Measurements from ENCODE around the gene TYROBP.
A peak's percentile ranks its signal among the peaks of the same experiment; 100 is the strongest.
"Not testable (repeated sequence)": the region's sequence is repeated elsewhere in the genome, so short reads cannot be mapped to it uniquely, and the experiment has no call there.

TYROBP gene

DNA sequence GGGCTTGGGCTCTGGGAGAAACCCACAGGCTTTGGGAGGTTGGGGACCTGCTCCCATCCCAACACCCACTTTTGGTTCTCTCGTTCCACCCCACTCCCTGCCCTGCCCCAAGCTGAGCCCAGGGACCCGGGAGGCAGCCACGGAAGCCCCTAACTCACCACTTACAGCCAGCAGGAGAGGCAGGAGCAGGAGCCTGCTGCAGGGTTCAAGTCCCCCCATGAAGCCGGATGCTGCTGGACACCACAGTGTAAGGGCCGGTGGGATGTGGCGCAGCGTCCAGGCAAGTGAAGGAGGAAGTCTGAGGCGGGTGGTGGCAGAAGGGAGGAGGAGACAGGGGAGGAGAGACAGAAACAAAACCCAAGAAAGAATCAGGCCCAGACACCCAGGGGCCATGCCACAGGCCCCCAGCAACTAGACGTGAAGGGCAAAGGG lies at the start of gene TYROBP:
TSS of gene TYROBP (minus strand) at position 286 of the 432 bp plus-strand sequence. CDS start at position 219, 67 bp downstream.
- no peak for DNase-seq (ENCODE audit: low read depth in 1 of 2, low spot score in 1 of 2)

DNA sequence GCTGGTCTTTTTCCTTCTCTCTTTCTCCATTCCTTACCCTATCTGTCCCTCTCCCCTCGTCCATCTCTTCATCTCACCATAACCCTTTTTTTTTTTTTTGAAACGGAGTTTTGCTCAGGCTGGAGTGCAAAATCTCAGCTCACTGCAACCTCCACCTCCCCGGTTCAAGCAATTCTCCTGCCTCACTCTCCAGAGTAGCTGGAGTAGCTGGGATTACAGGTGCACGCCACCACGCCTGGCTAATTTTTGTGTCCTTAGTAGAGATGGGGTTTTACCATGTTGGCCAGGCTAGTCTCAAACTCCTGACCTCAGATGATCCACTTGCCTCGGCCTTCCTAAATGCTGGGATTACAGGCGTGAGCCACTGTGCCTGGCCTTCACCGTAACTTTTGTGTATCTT lies 49.3 kb upstream of the TYROBP start:
- not testable (repeated sequence) for DNase-seq (ENCODE audit: low read depth in 1 of 2, low spot score in 1 of 2)

DNA sequence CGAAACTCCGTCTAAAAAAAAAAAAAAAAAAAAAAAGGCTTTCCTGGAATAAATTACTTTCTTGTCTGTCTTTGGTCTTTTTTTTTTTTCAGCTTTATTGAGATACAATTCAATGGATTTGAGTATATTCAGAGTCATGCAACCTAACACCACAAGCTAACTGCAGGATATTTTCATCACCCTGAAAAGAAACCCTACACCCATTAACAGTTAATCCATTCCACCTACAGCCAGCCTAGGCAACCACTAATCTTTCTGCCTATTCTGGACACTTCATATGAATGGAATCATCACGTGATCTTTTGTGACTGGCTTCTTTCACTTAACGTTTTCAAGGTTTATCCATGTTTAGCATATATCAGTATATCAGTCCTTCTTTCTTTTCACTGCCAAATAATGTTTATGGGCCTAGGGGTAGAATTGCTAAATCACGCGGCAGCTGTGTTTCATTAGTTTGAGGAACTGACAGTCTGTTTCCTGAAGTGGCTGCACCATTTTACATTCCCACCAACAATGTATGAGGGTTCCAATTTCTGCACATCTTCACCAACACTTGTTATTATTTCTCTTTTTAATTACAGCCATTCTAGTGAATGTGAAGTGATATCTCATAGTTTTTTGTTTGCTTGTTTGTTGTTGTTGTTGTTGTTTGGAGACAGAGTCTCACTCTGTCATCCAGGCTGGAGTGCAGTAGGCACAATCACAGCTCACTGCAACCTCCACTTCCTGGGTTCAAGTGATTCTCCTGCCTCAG lies 48.0 kb upstream of the TYROBP start:
- no peak for DNase-seq (ENCODE audit: low read depth in 1 of 2, low spot score in 1 of 2)

DNA sequence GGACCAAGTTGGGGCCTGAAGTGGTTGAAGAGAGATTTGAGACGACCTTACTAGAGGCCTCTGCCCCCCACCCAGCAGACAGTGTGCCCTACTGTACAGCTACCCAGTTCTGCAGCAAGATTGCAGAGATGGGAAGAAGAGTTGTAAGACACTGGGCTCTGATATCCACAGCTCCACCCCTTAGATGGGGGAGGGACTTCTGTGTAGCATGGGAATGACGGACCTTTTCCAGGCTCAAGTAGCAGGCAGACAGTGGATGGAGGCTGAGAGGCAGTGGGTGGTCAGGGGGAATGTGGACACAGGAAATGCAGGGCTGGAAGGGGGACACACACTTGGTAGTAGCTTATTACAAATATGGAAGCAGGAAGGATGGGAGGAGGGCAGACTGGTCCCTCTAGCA lies 41.0 kb upstream of the TYROBP start:
- no peak for DNase-seq (ENCODE audit: low read depth in 1 of 2, low spot score in 1 of 2)

DNA sequence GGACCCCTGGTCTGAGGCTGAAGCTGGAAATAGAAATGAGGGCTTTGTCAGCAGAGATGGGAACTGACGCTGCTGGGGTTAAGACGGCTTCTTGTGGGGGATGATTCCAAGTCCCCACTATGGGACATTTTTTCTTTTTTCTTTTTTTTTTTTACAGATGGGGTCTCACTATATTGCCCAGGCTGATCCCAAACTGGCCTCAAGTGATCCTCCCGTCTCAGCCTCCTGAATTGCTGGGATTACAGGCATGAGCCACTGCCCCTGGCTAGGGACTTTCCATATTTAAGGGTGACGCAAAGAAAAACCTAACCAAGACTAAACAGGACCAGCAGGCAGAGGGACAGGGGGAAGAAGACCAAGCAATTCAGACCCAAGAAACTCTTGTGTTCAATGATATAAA lies 38.1 kb upstream of the TYROBP start:
- DNase-seq (ENCODE audit: low read depth in 1 of 2, low spot score in 1 of 2): no peak

DNA sequence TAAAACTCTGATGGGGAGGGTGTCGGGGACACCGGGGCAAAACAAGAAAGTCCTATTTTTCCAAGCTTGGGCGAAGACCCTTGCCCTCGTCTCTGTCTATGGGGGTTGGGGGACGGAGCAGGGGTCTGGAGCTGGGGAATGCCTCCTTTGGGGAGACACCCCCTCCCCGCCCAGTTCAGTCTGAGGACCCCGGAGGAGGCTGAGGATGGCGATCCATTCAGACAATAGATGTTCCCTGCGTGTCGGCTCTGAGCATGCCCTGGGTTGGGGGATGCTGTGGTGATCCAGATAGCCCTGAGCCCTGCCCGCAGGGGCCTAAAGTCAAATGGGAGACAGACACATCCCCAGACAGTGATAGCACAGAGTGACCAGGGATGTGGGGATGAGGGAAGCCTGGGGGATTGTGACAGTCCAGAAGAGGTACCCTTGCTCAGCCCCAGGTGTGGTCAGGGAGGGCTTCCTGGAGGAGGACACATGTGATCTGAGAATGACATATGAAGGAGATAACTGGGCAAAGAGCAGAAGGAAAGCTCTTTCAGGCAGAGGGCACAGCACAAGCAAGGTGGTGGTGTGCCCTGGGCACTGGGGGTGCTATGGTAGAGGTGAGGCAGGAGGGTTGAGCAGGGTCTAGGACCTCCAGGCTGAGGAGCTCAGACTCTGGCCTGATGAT lies 37.2 kb upstream of the TYROBP start:
- no peak for DNase-seq (ENCODE audit: low read depth in 1 of 2, low spot score in 1 of 2)

DNA sequence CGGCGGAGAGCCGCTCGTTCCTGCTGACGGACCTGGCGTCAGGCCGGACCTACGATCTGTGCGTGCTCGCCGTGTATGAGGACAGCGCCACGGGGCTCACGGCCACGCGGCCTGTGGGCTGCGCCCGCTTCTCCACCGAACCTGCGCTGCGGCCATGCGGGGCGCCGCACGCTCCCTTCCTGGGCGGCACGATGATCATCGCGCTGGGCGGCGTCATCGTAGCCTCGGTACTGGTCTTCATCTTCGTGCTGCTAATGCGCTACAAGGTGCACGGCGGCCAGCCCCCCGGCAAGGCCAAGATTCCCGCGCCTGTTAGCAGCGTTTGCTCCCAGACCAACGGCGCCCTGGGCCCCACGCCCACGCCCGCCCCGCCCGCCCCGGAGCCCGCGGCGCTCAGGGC lies 36.5 kb upstream of the TYROBP start:
- DNase-seq (ENCODE audit: low read depth in 1 of 2, low spot score in 1 of 2): no peak

DNA sequence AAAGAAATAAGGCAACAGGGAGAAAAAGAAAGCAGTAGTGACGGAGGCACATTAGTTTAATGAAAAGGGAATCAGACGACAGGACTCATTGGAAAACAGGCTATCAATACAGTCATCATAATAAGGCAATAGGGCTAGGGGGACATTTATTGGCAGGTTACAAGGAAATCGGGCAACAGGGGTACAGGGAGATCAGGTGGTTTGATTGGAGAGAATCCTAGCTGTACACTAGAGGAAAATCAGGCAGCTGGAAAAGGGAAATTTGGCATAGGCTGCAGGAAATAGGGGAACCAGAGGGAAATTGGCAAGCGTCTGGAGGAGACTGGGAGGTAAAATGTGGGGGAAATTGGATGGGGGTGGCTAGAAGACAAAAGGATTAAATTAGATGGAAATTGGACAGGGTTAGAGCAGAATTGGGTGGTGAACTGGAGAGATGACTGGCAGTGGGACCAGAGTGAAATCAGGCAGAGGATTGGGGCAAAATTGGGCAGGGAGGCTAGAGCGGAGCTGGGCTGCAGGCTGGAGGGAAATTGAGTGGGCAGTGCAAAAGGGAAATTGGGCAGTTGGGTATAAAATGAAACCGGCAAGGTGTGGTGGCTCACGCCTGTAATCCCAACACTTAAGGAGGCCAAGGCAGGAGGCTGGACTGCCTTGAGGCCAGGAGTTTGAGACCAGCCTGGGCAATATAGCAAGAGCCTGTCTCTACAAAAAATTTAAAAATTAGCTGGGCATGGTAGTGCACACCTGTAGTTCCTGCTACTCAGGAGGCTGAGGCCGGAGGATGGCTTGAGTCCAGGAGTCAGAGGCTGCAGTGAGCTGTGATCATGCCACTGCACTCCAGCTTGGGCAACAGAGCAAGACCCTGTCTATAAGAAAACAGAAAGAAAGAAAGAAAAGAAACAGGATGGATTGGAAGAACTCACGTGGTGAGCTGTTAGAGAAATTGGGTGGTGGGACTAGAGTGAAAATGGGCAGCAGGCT lies 35.5 kb upstream of the TYROBP start:
- no peak for DNase-seq (ENCODE audit: low read depth in 1 of 2, low spot score in 1 of 2)

DNA sequence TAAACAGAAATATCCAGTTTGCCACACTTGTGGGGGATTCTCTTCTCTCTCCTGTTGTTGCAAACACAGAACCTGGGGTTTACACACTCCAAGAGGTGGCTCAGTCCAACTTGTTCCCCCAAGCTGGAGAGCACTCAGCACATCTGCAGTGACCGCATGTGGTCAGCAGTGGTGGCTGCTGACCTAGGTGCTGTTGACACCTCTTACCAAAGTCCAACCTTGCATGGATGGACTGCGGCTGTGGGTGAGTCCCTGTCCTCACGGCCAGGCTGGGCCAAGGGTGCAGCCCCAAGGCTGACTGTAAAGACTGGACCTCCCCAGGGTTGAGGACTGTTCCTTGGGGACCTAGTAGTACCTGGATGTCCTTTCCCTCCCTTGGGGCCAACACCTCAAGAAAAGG lies 34.1 kb upstream of the TYROBP start:
- DNase-seq (ENCODE audit: low read depth in 1 of 2, low spot score in 1 of 2): no peak

DNA sequence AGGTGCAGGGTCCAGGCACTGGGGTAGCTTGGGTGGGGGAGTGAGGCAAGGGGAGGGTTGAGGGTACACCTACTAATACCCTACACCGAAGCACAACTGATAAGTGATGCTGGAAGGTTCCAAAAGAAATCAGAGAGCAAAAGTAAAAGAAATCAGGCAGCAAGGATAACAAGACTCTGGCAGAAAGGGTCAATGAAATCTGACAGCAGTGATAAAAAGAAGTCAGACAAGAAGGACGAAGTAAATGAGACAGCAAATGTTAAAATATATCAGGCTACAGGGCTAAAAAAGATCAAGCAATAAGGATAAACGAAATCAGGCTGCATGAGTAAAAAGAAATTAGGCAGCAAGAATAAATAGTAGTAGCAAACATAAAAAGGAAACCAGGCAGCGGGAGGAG lies 32.7 kb upstream of the TYROBP start:
- no peak for DNase-seq (ENCODE audit: low read depth in 1 of 2, low spot score in 1 of 2)

DNA sequence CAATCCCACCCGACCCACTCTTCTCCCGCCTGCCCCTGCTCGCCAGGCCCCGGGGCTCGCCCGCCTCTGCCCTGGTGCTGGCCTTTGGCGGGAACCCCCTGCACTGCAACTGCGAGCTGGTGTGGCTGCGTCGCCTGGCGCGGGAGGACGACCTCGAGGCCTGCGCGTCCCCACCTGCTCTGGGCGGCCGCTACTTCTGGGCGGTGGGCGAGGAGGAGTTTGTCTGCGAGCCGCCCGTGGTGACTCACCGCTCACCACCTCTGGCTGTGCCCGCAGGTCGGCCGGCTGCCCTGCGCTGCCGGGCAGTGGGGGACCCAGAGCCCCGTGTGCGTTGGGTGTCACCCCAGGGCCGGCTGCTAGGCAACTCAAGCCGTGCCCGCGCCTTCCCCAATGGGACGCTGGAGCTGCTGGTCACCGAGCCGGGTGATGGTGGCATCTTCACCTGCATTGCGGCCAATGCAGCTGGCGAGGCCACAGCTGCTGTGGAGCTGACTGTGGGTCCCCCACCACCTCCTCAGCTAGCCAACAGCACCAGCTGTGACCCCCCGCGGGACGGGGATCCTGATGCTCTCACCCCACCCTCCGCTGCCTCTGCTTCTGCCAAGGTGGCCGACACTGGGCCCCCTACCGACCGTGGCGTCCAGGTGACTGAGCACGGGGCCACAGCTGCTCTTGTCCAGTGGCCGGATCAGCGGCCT lies 32.1 kb upstream of the TYROBP start:
- no peak for DNase-seq (ENCODE audit: low read depth in 1 of 2, low spot score in 1 of 2)

DNA sequence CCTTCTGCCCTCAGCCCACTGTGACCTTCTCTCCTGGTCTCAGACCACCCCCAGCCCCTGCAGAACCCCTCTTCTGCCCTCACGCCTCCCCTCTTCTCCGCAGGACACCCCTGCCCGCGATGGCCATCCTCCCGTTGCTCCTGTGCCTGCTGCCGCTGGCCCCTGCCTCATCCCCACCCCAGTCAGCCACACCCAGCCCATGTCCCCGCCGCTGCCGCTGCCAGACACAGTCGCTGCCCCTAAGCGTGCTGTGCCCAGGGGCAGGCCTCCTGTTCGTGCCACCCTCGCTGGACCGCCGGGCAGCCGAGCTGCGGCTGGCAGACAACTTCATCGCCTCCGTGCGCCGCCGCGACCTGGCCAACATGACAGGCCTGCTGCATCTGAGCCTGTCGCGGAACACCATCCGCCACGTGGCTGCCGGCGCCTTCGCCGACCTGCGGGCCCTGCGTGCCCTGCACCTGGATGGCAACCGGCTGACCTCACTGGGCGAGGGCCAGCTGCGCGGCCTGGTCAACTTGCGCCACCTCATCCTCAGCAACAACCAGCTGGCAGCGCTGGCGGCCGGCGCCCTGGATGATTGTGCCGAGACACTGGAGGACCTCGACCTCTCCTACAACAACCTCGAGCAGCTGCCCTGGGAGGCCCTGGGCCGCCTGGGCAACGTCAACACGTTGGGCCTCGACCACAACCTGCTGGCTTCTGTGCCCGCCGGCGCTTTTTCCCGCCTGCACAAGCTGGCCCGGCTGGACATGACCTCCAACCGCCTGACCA lies 31.4 kb upstream of the TYROBP start:
- DNase-seq (ENCODE audit: low read depth in 1 of 2, low spot score in 1 of 2): no peak

DNA sequence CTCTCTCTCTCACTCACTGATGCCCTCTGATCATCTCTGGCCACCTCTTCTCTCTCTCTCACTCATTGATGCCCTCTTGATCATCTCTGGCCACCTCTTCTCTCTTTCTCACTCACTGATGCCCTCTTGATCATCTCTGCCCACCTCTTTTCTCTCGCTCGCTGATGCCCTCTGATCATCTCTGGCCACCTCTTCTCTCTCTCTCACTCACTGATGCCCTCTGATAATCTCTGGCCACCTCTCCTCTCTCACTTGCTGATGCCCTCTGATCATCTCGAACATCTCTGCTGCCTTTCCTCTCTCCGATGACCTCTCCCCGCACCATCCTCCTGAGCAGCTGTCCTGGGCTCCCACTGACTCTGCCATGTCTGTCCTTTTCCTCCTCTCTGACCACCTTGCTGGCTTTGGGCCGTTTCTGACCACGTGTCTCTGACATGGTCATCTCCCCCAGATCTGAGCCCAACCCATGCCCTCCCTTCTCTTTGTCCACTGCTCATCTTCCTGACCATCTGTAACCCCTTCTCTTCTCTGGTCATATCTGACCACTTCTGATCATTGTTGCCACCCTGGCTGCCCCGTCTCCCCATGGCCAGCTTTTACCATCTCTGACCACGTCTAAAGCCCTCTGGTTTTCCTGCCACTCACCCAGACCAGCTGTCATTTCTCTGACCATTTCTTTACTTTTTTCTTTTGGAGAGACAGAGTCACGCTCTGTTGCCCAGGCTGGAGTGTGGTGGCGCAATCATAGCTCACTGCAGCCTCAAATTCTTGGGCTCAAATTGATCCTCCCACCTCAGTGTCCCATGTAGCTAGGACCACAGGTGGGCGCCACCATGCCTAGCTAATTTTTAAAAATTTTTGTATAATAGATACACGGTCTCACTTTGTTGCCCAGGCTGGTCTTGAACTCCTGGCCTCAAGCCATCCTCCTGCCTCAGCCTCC lies 30.5 kb upstream of the TYROBP start:
- DNase-seq (ENCODE audit: low read depth in 1 of 2, low spot score in 1 of 2): no peak

DNA sequence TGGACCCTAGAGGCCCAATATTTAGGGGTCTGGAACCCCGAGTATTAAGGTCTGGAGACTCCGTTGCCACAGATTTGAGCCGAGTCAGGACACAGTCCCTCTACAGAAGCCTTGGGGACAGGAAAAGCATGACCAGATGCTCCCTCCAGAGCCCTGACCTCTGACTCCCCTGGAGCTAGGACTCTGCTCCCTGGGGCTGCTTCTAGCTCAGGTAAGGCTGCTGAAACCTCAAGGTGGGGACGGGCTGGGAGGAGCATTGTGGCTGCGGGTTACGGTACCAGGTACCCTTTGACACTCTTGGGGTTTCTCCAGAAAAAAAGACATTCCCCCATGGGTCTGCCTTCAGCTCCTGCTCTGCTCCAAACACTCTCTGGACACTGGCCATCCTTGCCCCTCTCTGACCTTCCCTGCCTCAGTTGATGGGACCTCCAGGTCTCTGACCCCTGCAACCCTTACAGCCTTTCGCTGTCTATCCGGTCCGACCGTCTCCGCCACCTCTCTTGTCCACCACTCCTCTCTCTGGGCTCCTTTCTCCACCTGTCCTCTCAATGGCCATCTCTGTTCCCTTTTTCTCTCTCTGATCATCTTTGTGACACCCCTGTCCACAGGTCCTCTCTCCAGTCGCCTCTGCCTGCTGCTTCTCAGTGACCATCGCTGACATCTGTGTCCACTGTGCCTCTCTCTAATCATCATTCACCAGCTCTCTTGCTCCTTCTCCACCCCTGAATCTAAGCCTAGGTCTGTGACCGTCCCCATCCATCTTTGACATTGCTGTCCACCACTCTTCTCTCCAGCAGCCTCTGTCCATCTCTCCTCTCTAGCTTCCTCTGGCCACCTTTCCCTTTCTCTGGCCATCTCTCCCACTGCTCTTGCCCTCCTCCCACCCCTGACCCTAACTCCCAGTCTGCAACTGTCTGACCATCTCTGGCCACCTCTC lies 29.5 kb upstream of the TYROBP start:
- no peak for DNase-seq (ENCODE audit: low read depth in 1 of 2, low spot score in 1 of 2)

DNA sequence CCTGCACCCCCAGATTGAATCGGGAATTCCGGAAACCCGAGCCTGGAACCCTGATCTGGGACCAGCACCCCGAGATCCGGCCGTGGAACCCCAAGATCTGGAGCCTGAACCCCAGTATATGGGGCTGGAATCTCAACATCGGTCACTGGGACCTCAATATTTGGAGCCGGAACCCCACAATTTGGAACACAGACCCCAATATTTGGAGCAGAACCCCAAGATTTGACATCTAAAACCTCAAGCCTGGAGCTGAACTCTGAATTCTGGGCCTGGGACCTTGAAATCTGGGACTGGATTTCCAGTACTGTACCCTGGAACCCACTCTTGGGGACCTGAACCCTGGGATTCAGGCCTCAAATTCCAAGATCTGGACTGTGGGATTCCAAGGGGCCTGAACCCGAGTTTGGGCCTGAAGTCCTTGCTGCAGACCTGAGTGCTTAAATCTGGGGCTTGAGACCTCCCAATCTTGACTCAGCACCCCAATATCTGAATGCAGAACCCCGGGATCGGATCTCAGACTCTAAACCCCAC lies 28.7 kb upstream of the TYROBP start:
- no peak for DNase-seq (ENCODE audit: low read depth in 1 of 2, low spot score in 1 of 2)

DNA sequence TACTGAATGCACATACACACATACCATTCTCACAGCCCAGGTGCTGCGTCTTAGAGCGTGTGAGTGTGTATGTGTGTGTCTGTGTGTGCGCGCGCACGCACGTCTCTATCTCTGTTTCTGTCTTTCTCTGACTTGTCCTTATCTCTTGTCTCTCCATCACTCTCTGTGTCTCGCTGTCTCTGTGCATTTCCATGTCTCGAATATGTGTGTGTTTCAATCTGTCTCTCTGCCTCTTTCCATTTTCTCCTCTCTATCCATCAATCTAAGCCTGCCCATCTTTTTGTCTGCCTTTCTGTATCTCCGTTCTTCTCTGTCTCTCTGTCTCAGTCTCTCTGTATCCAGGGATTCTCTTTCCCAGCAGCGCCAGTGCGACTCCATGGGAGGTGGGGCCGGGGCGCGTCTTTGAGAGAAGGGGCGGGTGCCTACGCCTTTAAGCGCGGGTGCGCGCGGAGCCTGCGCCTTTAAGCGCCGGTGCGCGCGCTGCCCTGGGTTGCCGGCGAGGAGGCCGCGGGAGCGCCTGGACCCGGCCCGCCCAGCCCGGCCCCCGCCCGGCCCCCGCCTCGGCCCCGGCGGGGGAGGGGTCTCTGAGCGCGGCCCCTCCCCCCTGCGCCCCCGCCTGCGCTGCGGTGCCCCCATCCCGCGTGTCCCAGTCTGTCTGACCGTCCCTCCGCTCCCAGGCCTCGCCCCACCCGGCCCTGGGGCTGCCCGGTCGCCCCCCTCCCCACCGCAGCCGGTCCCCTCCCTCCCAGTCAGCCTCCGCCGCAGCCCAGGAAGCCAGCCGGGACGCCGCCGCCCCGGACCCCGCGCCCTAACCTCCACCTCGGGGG lies 28.0 kb upstream of the TYROBP start, which contains the start of gene LRFN3:
TSS of gene LRFN3 (plus strand) at position 464 of the 827 bp plus-strand sequence. CDS start 3,052 bp downstream, outside the sequence.
- peak; percentile 26 to 50 for DNase-seq (ENCODE audit: low read depth in 1 of 2, low spot score in 1 of 2)

All from stimulated activated CD4-positive, alpha-beta T cell treated with anti-CD3 and anti-CD28 coated beads, Interleukin-15, amount 100 ng/mL, for 1 hour (primary cell).